ENCODE results near the gene CD59. TPM values are rescaled to one million over a fixed set of nuclear protein-coding genes. Genes with fewer than 3 reads are reported as not detected.

CD59 gene
- total RNA-seq, 1 donor, result 345 TPM

- DNase-seq (ENCODE audit: insufficient read length, low spot score, missing footprints), result no peak
- H2AFZ ChIP-seq (ENCODE audit: low read length), result no peak overlapping the region
- H3K79me2 ChIP-seq (ENCODE audit: insufficient read depth, low read length), result peaks cover 14% of the 10 kb centered on the region
- H3K36me3 ChIP-seq (ENCODE audit: insufficient read depth, low read length), result no peaks in the 10 kb centered on the region
- peaks cover 41% of the 10 kb centered on the region for H3K4me1 ChIP-seq (ENCODE audit: insufficient read depth, low read length)
- no peaks in the 10 kb centered on the region for H3K27me3 ChIP-seq (ENCODE audit: insufficient read depth, low read length)
- H3K27ac ChIP-seq (ENCODE audit: low read depth, low read length), result no peak overlapping the region
- H4K20me1 ChIP-seq (ENCODE audit: insufficient read depth, low read length), result peaks cover 4% of the 10 kb centered on the region
- H3K4me3 ChIP-seq (ENCODE audit: insufficient read depth, low read length), result no peak overlapping the region
- peak overlapping the region; percentile 20 for H3K4me2 ChIP-seq (ENCODE audit: insufficient read depth, low read length)
- no peaks in the 10 kb centered on the region for H3K9me3 ChIP-seq (ENCODE audit: low read depth, low read length)
- TF ChIP-seq, protein P1, sequence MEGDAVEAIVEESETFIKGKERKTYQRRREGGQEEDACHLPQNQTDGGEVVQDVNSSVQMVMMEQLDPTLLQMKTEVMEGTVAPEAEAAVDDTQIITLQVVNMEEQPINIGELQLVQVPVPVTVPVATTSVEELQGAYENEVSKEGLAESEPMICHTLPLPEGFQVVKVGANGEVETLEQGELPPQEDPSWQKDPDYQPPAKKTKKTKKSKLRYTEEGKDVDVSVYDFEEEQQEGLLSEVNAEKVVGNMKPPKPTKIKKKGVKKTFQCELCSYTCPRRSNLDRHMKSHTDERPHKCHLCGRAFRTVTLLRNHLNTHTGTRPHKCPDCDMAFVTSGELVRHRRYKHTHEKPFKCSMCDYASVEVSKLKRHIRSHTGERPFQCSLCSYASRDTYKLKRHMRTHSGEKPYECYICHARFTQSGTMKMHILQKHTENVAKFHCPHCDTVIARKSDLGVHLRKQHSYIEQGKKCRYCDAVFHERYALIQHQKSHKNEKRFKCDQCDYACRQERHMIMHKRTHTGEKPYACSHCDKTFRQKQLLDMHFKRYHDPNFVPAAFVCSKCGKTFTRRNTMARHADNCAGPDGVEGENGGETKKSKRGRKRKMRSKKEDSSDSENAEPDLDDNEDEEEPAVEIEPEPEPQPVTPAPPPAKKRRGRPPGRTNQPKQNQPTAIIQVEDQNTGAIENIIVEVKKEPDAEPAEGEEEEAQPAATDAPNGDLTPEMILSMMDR (IDR thresholded peaks at IDR 0.05; ENCODE audit: extremely low read depth, low read depth, low read length), result no peak
Observed at GRCh38 chr11:33777906-33778305, 41.7 kb upstream of the CD59 start.

DNA sequence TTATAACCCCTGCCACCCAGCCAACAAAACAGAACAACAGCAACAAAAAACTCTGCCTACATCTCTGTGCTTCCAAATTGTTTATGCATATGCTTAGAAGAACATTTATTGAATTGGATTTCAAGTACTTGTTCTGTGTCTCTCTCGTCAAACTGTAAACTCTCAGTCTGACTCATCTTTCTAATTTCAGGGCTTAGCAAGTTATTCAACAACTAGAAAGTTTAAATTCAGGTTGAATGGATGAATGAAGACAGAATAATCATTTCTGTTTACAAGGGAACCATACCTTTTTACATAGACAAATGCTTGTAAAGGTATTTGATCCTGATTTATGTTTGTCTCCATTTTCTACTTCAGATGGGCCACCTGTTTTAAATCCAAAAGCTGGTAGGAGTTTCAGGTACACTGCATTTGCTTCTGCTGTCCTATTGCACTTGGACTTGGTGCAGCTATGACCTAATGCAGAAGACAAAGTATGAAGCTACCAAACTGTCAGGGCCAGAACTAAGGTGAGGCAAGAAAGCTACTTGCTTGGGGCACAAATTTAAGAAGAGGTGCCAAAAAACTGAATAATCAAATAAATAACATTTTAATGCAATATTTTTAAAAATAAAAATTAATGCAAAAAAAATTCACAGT, 39.7 kb upstream of the CD59 start:
- peaks cover 29% of the 10 kb centered on the region for H3K79me2 ChIP-seq (ENCODE audit: insufficient read depth, low read length)
- H2AFZ ChIP-seq (ENCODE audit: low read length), result no peak overlapping the region
- no peaks in the 10 kb centered on the region for H3K27me3 ChIP-seq (ENCODE audit: insufficient read depth, low read length)
- no peaks in the 10 kb centered on the region for H3K9me3 ChIP-seq (ENCODE audit: low read depth, low read length)
- peaks cover 41% of the 10 kb centered on the region for H3K4me1 ChIP-seq (ENCODE audit: insufficient read depth, low read length)
- TF ChIP-seq, protein P1 (IDR thresholded peaks at IDR 0.05; ENCODE audit: extremely low read depth, low read depth, low read length), result no peak
- H3K4me2 ChIP-seq (ENCODE audit: insufficient read depth, low read length), result no peak overlapping the region
- peaks cover 20% of the 10 kb centered on the region for H4K20me1 ChIP-seq (ENCODE audit: insufficient read depth, low read length)
- no peak for DNase-seq (ENCODE audit: insufficient read length, low spot score, missing footprints)
- no peaks in the 10 kb centered on the region for H3K36me3 ChIP-seq (ENCODE audit: insufficient read depth, low read length)
- H3K27ac ChIP-seq (ENCODE audit: low read depth, low read length), result no peak overlapping the region
- H3K4me3 ChIP-seq (ENCODE audit: insufficient read depth, low read length), result no peak overlapping the region

GRCh38 chr11:33775467-33775807, 39.2 kb upstream of the CD59 start:
- peak; percentile 30 for DNase-seq (ENCODE audit: insufficient read length, low spot score, missing footprints)
- Histone ChIP-seq H4K20me1 (ENCODE audit: insufficient read depth, low read length) (peaks cover 23% of the 10 kb centered on the region), H3K36me3 (ENCODE audit: insufficient read depth, low read length) (no peaks in the 10 kb centered on the region), H3K4me1 (ENCODE audit: insufficient read depth, low read length) (peaks cover 38% of the 10 kb centered on the region), H3K79me2 (ENCODE audit: insufficient read depth, low read length) (peaks cover 31% of the 10 kb centered on the region), H3K27ac (ENCODE audit: low read depth, low read length) (no peak overlapping the region), H2AFZ (ENCODE audit: low read length) (no peak overlapping the region), H3K4me2 (ENCODE audit: insufficient read depth, low read length) (peak overlapping the region; percentile 93), H3K9me3 (ENCODE audit: low read depth, low read length) (no peaks in the 10 kb centered on the region), H3K4me3 (ENCODE audit: insufficient read depth, low read length) (no peak overlapping the region), H3K27me3 (ENCODE audit: insufficient read depth, low read length) (no peaks in the 10 kb centered on the region)
- TF ChIP-seq, protein P1 (IDR thresholded peaks at IDR 0.05; ENCODE audit: extremely low read depth, low read depth, low read length), result no peak

- peak; percentile 67 for DNase-seq (ENCODE audit: insufficient read length, low spot score, missing footprints)
- peak overlapping the region; percentile 13 for H3K27ac ChIP-seq (ENCODE audit: low read depth, low read length)
Observed at GRCh38 chr11:33774736-33775466, 38.7 kb upstream of the CD59 start.

More at GRCh38 chr11:33774736-33775466, 38.7 kb upstream of the CD59 start:
- Histone ChIP-seq H3K36me3 (ENCODE audit: insufficient read depth, low read length) (no peaks in the 10 kb centered on the region), H3K79me2 (ENCODE audit: insufficient read depth, low read length) (peaks cover 34% of the 10 kb centered on the region), H3K4me2 (ENCODE audit: insufficient read depth, low read length) (peak overlapping the region; percentile 93), H2AFZ (ENCODE audit: low read length) (peak overlapping the region; percentile 90), H3K4me3 (ENCODE audit: insufficient read depth, low read length) (peak overlapping the region; percentile 94), H3K4me1 (ENCODE audit: insufficient read depth, low read length) (peaks cover 33% of the 10 kb centered on the region), H3K27me3 (ENCODE audit: insufficient read depth, low read length) (no peaks in the 10 kb centered on the region), H4K20me1 (ENCODE audit: insufficient read depth, low read length) (peaks cover 24% of the 10 kb centered on the region), H3K9me3 (ENCODE audit: low read depth, low read length) (no peaks in the 10 kb centered on the region)
- TF ChIP-seq, protein P1 (IDR thresholded peaks at IDR 0.05; ENCODE audit: extremely low read depth, low read depth, low read length), result no peak
